Measurements from ENCODE around the gene CD74. TPM values are rescaled to one million over a fixed set of nuclear protein-coding genes. Genes with fewer than 3 reads are reported as not detected.

Gene CD74
- total RNA-seq, 1 experiment from 2014 or later: 19.5 TPM

DNA sequence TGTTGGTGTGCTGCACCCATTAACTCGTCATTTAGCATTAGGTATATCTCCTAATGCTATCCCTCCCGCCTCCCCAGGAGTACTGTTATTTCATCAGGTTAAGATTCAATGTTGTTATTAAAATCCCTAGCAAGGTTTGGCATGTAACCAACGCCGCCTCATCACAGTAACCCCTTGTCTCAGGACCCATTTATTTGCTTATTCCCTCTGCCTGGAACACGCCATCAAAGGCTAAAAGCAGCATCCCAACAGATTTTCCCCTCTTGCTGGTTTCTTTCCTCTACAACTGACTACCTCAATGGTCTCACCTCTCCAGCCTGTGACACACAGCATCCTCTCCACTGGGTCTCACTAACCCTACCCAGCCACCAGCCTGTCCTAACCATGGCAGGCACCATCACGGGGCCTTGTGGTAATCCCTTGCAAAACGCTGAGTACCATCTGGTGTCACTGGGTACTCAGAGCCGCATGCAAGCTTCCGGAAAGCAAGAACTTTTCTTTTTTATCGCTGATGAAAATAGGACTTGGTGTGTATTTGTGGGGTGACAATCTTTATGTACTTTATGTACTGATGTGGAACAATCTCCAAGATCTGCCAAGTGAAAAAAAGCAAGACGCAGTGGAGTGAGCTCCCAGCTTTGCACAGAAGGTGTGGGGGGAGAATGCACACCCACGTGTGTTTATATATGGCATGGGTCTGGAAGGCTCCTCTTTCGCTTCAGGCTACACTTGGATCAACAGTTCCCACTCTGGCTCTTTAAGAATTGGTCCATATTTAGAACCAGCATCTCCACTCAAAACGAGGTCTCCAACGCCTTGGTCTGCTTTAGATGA, 30.7 kb upstream of the CD74 start:
- Histone ChIP-seq H3K27ac (ENCODE audit: insufficient read length, low read depth, low read length) (no peak overlapping the region), H3K4me2 (ENCODE audit: insufficient read depth, insufficient read length, low read length) (no peak overlapping the region), H3K9ac (ENCODE audit: extremely low read depth, insufficient read length, low read length) (no peak overlapping the region), H4K8ac (replicated peaks; ENCODE audit: insufficient read length, low read depth, low read length) (no peak overlapping the region), H2AK5ac (ENCODE audit: insufficient read length, low read length) (no peak overlapping the region), H4K91ac (ENCODE audit: insufficient read length, low read depth, low read length) (no peak overlapping the region), H3K9me3 (ENCODE audit: control insufficient read depth, low read depth, low read length) (no peaks in the 10 kb centered on the region), H3K4me1 (ENCODE audit: insufficient read depth, low read length) (no peaks in the 10 kb centered on the region), H3K18ac (ENCODE audit: insufficient read length, low read depth, low read length) (no peak overlapping the region), H4K20me1 (ENCODE audit: control insufficient read depth, insufficient read depth, insufficient read length) (no peaks in the 10 kb centered on the region), H2BK15ac (ENCODE audit: low read depth, low read length) (no peak overlapping the region), H3K27me3 (ENCODE audit: insufficient read depth, low read length) (no peaks in the 10 kb centered on the region), H3K79me2 (ENCODE audit: insufficient read depth, low read length) (peaks cover 6% of the 10 kb centered on the region; the same call in 1 of the 2 replicates), H2AFZ (ENCODE audit: low read length) (no peak overlapping the region), H3K56ac (ENCODE audit: insufficient read length, low read depth, low read length) (no peak overlapping the region), H3K23me2 (ENCODE audit: insufficient read length, low read depth, low read length, poor library complexity, severe bottlenecking) (peaks cover 3% of the 10 kb centered on the region), H3K4ac (ENCODE audit: low read depth, low read length) (no peak overlapping the region), H2BK12ac (ENCODE audit: insufficient read length, low read depth, low read length) (no peak overlapping the region), H2BK20ac (ENCODE audit: low read depth, low read length, poor library complexity, severe bottlenecking) (no peak overlapping the region), H3T11ph (ENCODE audit: low read length) (no peak overlapping the region), H2BK5ac (ENCODE audit: insufficient read length, low read length) (no peak overlapping the region), H3K79me1 (ENCODE audit: insufficient read depth, low read depth, low read length, poor library complexity, severe bottlenecking) (peaks cover 3% of the 10 kb centered on the region), H3K14ac (ENCODE audit: insufficient read depth, low read length) (no peak overlapping the region), H2BK120ac (ENCODE audit: low read depth, low read length, poor library complexity, severe bottlenecking) (no peak overlapping the region), H4K5ac (ENCODE audit: insufficient read length, low read depth, low read length) (no peak overlapping the region), H3K23ac (ENCODE audit: insufficient read length, low read depth, low read length) (no peak overlapping the region)
- H3K4me1 Mint-ChIP-seq: peaks cover 27 to 46% of the 10 kb centered on the region in 2 experiments
- peaks cover 51 to 55% (median 55%) of the 10 kb centered on the region in 3 experiments for H3K36me3 Mint-ChIP-seq (ENCODE audit: insufficient read depth in 1 of 3, low read depth in 3 of 3)
- no peak for DNase-seq
- peak overlapping the region in 1 of 2 experiments; percentile 6; a peak in 1 of 5 replicates for H3K4me3 Mint-ChIP-seq
- TF ChIP-seq CTCF (conservative IDR thresholded peaks at IDR 0.05): no peak
- peak overlapping the region in 2 of 3 experiments; percentile 30 to 91; a peak in 4 of 7 replicates for H3K27ac Mint-ChIP-seq
- no peaks in the 10 kb centered on the region for H3K27me3 Mint-ChIP-seq (ENCODE audit: low read depth)
- H3K9me3 Mint-ChIP-seq: no peaks in the 10 kb centered on the region
- no CpG with 5 or more reads among the region's 15 CpGs for WGBS (ENCODE audit: extremely low coverage, insufficient read length, low lambda C conversion rate)
